Cardiac muscle cell (in vitro differentiated cells and primary cell): Measurements from ENCODE around the gene SMU1. TPM values are rescaled to one million over a fixed set of nuclear protein-coding genes. Genes with fewer than 3 reads are reported as not detected.
A peak's percentile ranks its signal among the peaks of the same experiment; 100 is the strongest.

Experiments
- DNase-seq, 2 donors: peaks; one replicate each; pipeline versions ENCODE4 v3.0.0 to v3.0.0-alpha.2; 2010 to 2017; ENCODE audit warnings: low read depth in 1 of 2, low spot score in 1 of 2
- H3K27ac ChIP-seq: fragments of 200-600 bp; sonication (generic); 2 replicates; pipeline ENCODE4 v1.5.1; 2016
- H3K27me3 ChIP-seq: fragments of 200-600 bp; sonication (generic); 2 replicates; pipeline ENCODE4 v1.6.0; 2016; ENCODE audit warnings: control low read depth
- H3K36me3 ChIP-seq: fragments of 200-600 bp; sonication (generic); 2 replicates; pipeline ENCODE4 v1.5.1; 2016; ENCODE audit warnings: control low read depth
- H3K4me1 ChIP-seq: fragments of 200-600 bp; sonication (generic); 2 replicates; pipeline ENCODE4 v1.8.1; 2017; ENCODE audit warnings: low read depth, mild to moderate bottlenecking, mixed run types
- H3K4me3 ChIP-seq: fragments of 200-600 bp; sonication (generic); 2 replicates; pipeline ENCODE4 v1.5.1; 2016; ENCODE audit warnings: mild to moderate bottlenecking
- H3K9me3 ChIP-seq: fragments of 200-600 bp; sonication (generic); 2 replicates; pipeline ENCODE4 v1.5.1; 2017; ENCODE audit warnings: low read depth, mild to moderate bottlenecking, control low read depth
- polyA plus RNA-seq: library from polyadenylated mRNA; unstranded; fragments of >200 nt; fragmentation: Nextera tagmentation; extraction: Ambion mirVana; gene quantifications from 2 replicates; pipeline ENCODE4 v1.2.1, GENCODE V29; 2016
- total RNA-seq: library from RNA; depleted of rRNA; stranded (reverse); fragments of >200 nt; gene quantifications from 2 replicates; pipeline ENCODE4 v1.2.3, GENCODE V29; 2016
- TF ChIP-seq, protein P1 (sequence below): IDR thresholded peaks from 2 replicates; pipeline ENCODE4 v1.5.1; 2012; ENCODE audit warnings: low read depth, mild to moderate bottlenecking, low read length

Gene SMU1
- total and polyA plus RNA-seq, 2 experiments from 2014 or later, result 16.4 TPM

DNA sequence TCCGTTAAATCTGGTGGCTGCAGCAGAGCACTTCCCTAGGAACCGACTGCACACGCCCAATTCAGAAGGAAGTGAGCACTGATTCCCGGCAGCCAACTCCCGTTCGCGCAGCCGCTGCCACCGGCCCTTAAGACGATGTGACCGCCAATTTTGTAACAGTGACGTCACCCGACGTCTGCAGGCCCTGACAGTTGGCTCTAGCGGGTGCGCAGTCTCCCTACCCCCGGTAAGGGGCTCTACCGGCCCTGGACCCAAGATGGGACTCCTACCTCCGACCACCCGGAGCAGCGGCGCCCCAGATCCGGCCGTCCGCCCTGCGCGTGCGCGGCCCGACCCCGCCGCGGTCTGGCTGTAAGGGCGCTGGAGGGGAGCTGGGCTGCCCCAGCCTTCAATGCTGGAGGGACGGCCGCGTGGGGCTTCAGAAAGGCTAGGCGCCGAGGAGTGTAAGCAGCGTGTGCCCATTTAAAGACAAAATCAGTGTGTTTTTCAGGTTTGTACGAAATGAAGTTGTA lies 32.3 kb downstream of the SMU1 start:
- peak; percentile 81 to 94 for DNase-seq
- Histone ChIP-seq H3K4me1 (no peaks in the 10 kb centered on the region), H3K4me3 (peak overlapping the region; percentile 39), H3K9me3 (no peaks in the 10 kb centered on the region), H3K27me3 (no peaks in the 10 kb centered on the region), H3K36me3 (peaks cover 16% of the 10 kb centered on the region), H3K27ac (peak overlapping the region; percentile 18)
- TF ChIP-seq, protein P1, sequence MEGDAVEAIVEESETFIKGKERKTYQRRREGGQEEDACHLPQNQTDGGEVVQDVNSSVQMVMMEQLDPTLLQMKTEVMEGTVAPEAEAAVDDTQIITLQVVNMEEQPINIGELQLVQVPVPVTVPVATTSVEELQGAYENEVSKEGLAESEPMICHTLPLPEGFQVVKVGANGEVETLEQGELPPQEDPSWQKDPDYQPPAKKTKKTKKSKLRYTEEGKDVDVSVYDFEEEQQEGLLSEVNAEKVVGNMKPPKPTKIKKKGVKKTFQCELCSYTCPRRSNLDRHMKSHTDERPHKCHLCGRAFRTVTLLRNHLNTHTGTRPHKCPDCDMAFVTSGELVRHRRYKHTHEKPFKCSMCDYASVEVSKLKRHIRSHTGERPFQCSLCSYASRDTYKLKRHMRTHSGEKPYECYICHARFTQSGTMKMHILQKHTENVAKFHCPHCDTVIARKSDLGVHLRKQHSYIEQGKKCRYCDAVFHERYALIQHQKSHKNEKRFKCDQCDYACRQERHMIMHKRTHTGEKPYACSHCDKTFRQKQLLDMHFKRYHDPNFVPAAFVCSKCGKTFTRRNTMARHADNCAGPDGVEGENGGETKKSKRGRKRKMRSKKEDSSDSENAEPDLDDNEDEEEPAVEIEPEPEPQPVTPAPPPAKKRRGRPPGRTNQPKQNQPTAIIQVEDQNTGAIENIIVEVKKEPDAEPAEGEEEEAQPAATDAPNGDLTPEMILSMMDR, result no peak

DNA sequence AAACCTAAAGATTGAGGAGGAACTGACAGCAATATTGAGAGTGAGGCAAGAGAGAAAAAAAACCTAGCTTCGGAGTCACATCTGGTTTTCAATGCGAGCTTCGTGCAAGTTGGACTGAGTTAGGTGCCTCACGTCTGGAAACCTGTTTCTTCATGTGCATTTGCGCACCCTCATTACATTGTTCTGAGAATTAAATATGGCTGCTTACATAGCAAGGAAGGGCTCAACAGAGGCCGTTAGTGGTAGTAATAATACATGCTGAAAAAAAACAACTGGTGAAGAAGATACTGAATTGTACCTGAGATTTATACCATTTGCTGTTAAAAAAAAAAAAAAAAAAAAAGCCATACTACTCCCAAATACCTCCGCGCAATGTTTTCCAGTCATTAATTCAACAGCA lies 32.8 kb downstream of the SMU1 start:
- no peak overlapping the region for H3K27ac ChIP-seq

DNA sequence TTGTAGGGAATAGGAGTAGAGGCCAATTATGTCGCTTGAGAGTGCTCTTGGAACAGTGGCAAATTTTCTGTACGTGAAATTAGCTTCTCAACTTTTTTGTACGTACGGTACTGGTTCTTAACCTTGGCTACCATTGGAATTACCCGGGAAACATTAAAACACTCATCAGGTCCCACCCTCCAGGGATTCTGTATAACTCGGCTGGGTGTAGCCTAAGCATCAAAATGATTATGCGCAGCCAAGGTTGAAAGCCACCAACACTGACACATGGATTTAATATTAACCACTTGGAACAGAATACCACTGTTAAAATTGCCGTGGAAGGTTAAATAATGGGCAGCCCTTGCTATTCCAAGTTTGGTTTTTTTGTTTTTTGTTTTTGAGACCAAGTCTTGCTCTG lies 34.0 kb downstream of the SMU1 start:
- H3K27ac ChIP-seq, result no peak overlapping the region
- H3K36me3 ChIP-seq, result peaks cover 25% of the 10 kb centered on the region
- H3K9me3 ChIP-seq, result no peaks in the 10 kb centered on the region
- TF ChIP-seq, protein P1, result no peak
- no peaks in the 10 kb centered on the region for H3K4me1 ChIP-seq
- no peak overlapping the region for H3K4me3 ChIP-seq
- H3K27me3 ChIP-seq, result no peaks in the 10 kb centered on the region
- no peak for DNase-seq

More for the DNA sequence above, 32.8 kb downstream of the SMU1 start:
- Histone ChIP-seq H3K4me1 (no peaks in the 10 kb centered on the region), H3K4me3 (peak overlapping the region; percentile 39), H3K27me3 (no peaks in the 10 kb centered on the region), H3K36me3 (peaks cover 19% of the 10 kb centered on the region), H3K9me3 (no peaks in the 10 kb centered on the region)
- no peak for DNase-seq
- TF ChIP-seq, protein P1, result no peak

DNA sequence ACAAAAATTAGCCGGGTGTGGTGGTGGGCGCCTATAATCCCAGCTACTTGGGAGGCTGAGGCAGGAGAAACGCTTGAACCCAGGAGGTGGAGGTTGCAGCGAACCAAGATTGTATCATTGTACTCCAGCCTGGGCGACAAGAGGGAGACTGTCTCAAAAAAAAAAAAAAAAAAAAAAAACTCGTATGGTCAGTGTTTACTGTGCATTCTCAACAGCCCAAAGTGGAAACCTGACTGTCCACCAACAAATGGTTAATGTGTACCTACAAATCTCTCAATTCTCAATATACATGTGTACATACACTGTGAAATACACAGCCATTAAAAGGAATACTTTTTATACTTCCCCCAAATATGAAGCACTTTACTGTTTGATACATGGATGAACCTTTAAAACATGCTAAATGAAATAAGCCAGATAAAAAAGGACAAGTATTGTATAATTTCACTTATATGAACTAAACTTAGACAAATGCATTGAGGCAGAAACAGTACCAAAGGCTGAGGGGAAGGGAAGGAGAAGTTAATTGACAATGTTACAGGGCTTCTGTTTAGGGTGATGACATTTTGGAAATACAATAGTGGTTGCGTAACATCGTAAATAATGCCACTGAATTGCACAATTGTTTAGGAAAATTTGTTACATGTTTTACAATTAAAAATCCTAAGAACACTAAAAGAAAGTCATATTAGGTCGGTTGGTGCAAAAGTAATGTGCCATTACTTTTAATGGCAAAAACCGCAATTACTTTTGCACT lies 34.9 kb downstream of the SMU1 start:
- Histone ChIP-seq H3K27ac (peak overlapping the region; percentile 6), H3K27me3 (no peaks in the 10 kb centered on the region), H3K4me3 (no peak overlapping the region), H3K9me3 (no peaks in the 10 kb centered on the region), H3K36me3 (peaks cover 34% of the 10 kb centered on the region), H3K4me1 (no peaks in the 10 kb centered on the region)
- peak in 1 of 2 donors; percentile 28 for DNase-seq
- TF ChIP-seq, protein P1, result no peak

DNA sequence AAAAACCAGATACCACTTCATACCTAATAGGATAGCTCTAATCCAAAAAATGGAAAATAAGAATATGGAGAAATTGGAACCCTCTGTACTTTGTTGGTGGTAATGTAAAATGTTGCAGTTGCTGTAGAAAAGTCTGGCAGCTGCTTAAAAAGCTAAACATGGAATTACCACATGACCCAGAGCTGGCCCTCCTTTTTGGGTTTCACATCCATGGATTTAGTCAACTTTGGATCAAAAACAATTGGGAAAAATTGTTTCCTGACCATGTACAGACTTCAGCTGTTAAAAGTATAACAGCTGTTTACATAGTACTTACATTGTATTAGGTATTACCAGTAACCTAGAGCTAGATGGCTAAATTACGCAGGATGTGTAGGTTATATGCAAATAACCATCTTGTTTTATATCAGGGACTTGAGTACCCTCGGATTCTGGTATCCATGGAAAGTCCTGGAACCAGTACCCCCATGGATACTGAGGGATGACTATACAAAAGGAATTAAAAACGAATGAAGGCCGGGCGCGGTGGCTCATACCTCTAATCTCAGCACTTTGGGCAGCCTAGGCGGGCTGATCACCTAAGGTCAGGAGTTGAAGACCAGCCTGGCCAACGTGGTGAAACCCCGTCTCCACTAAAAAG lies 35.6 kb downstream of the SMU1 start:
- no peak overlapping the region for H3K4me3 ChIP-seq
- H3K27ac ChIP-seq, result peak overlapping the region; percentile 6
- DNase-seq, result no peak
- no peaks in the 10 kb centered on the region for H3K4me1 ChIP-seq
- peaks cover 41% of the 10 kb centered on the region for H3K36me3 ChIP-seq
- no peaks in the 10 kb centered on the region for H3K9me3 ChIP-seq
- TF ChIP-seq, protein P1, result no peak
- no peaks in the 10 kb centered on the region for H3K27me3 ChIP-seq
